Panc1 (cell line): Measurements from ENCODE around the gene PRKCA.

ENCODE experiments used
- CTCF ChIP-seq: fragments of 450-650 bp; IDR thresholded peaks from 2 replicates; pipeline ENCODE4 v1.5.1; 2017; ENCODE audit warnings: mild to moderate bottlenecking
- POLR2AphosphoS5 ChIP-seq: IDR thresholded peaks from 2 replicates; pipeline ENCODE4 v1.6.1; 2012; ENCODE audit warnings: mild to moderate bottlenecking, low read depth, low read length, moderate library complexity
- REST ChIP-seq, 2 experiments: IDR thresholded peaks; 2 replicates each; pipeline ENCODE4 v1.6.1; 2011 to 2012; ENCODE audit warnings: low read depth in 2 of 2, control low read depth in 1 of 2, low read length in 1 of 2, mild to moderate bottlenecking in 1 of 2, moderate library complexity in 1 of 2; ENCODE audit not compliant: insufficient read depth in 1 of 2

- no peak for TF ChIP-seq CTCF
- TF ChIP-seq REST (IDR thresholded peaks at IDR 0.05; ENCODE audit: insufficient read depth in 1 of 2, low read depth in 2 of 2, low read length in 1 of 2), result no peak
- no peak for TF ChIP-seq POLR2AphosphoS5
Measured at GRCh38 chr17:66480802-66481201, 178.4 kb downstream of the PRKCA start.
